H1 (cell line): ENCODE data around the gene ROR1. TPM values are rescaled to one million over a fixed set of nuclear protein-coding genes. Genes with fewer than 3 reads are reported as not detected.

Experiments
- ASH2L ChIP-seq: fragments of 200-600, 300-600 bp; sonication (generic); IDR thresholded peaks from one replicate; pipeline ENCODE4 v1.7.1; 2017; ENCODE audit warnings: low read length
- BCL11A ChIP-seq, 2 experiments: IDR thresholded peaks; one replicate each; pipeline ENCODE4 v1.6.1; 2011; ENCODE audit warnings: low read depth in 2 of 2, low read length in 2 of 2, mild to moderate bottlenecking in 2 of 2
- CBX5 ChIP-seq: fragments of 300-800, 300-1000 bp; sonication (generic); IDR thresholded peaks from 2 replicates; pipeline ENCODE4 v1.7.1; 2016; ENCODE audit warnings: antibody characterized with exemption, low read length, low read depth
- CEBPB ChIP-seq: IDR thresholded peaks from 2 replicates; pipeline ENCODE4 v1.6.1; 2012; ENCODE audit warnings: low read depth, low read length
- CTCF ChIP-seq, 3 experiments: IDR thresholded peaks; 1 replicate in 2 of 3; 2 replicates in 1 of 3; pipeline versions ENCODE4 v1.5.1 to v1.6.1; 2011; ENCODE audit warnings: low read length in 3 of 3, mild to moderate bottlenecking in 3 of 3, inconsistent platforms in 2 of 3, low read depth in 1 of 3, moderate library complexity in 1 of 3; ENCODE audit not compliant: insufficient read depth in 1 of 3; ENCODE audit errors: control extremely low read depth in 1 of 3
- FOSL1 ChIP-seq: IDR thresholded peaks from 2 replicates; pipeline ENCODE4 v1.6.1; 2011; ENCODE audit warnings: mild to moderate bottlenecking, low read depth, low read length, moderate library complexity; ENCODE audit not compliant: insufficient read depth
- HDAC2 ChIP-seq, 2 experiments: fragments of 300-600 bp in 1 of 2; sonication (generic) in 1 of 2; IDR thresholded peaks; 2 replicates each; pipeline ENCODE4 v1.6.1; 2011 to 2012; ENCODE audit warnings: low read depth in 2 of 2, low read length in 2 of 2, mild to moderate bottlenecking in 2 of 2, moderate library complexity in 2 of 2, borderline replicate concordance in 1 of 2, inconsistent platforms in 1 of 2
- JUN ChIP-seq: IDR thresholded peaks from 2 replicates; pipeline ENCODE4 v1.6.1; 2011; ENCODE audit warnings: low read depth, mild to moderate bottlenecking, improper control_type of control experiment, low read length
- KDM4A ChIP-seq: IDR thresholded peaks from one replicate; pipeline ENCODE4 v1.7.1; 2012; ENCODE audit warnings: low read depth, mild to moderate bottlenecking, moderate library complexity, low read length, inconsistent platforms; ENCODE audit not compliant: severe bottlenecking
- MAFK ChIP-seq: IDR thresholded peaks from 2 replicates; pipeline ENCODE4 v1.6.1; 2012; ENCODE audit warnings: low read depth, mild to moderate bottlenecking, improper control_type of control experiment, low read length
- NRF1 ChIP-seq: IDR thresholded peaks from 2 replicates; pipeline ENCODE4 v1.6.1; 2011; ENCODE audit warnings: mild to moderate bottlenecking, low read depth, low read length, improper control_type of control experiment
- POLR2A ChIP-seq, 2 experiments: IDR thresholded peaks; 1 replicate in 1 of 2; 2 replicates in 1 of 2; pipeline ENCODE4 v1.6.1; 2011; ENCODE audit warnings: low read depth in 2 of 2, low read length in 2 of 2, mild to moderate bottlenecking in 2 of 2; ENCODE audit errors: control extremely low read depth in 1 of 2
- POU5F1 ChIP-seq: IDR thresholded peaks from 2 replicates; pipeline ENCODE4 v1.6.1; 2011; ENCODE audit warnings: low read depth, mild to moderate bottlenecking, low read length, moderate library complexity
- RNF2 ChIP-seq: fragments of 200-900, 300-1000 bp; sonication (generic); IDR thresholded peaks from 2 replicates; pipeline ENCODE4 v1.7.1; 2016; ENCODE audit warnings: borderline replicate concordance, low read depth, mild to moderate bottlenecking, antibody characterized with exemption, low read length; ENCODE audit not compliant: poor library complexity, severe bottlenecking; ENCODE audit errors: missing control alignments
- SAP30 ChIP-seq: fragments of 300-600 bp; sonication (generic); IDR thresholded peaks from 2 replicates; pipeline ENCODE4 v1.7.1; 2012; ENCODE audit warnings: low read length, moderate library complexity, mild to moderate bottlenecking, inconsistent platforms; ENCODE audit not compliant: insufficient read depth, insufficient replicate concordance
- SP1 ChIP-seq: IDR thresholded peaks from 2 replicates; pipeline ENCODE4 v1.6.1; 2011; ENCODE audit warnings: low read depth, low read length
- SP2 ChIP-seq: IDR thresholded peaks from 2 replicates; pipeline ENCODE4 v1.6.1; 2012; ENCODE audit warnings: mild to moderate bottlenecking, low read length, inconsistent platforms
- SRF ChIP-seq: IDR thresholded peaks from 2 replicates; pipeline ENCODE4 v1.6.1; 2011; ENCODE audit warnings: mild to moderate bottlenecking, low read depth, low read length, moderate library complexity
- TAF1 ChIP-seq: IDR thresholded peaks from 2 replicates; pipeline ENCODE4 v1.6.1; 2011; ENCODE audit warnings: mild to moderate bottlenecking, low read depth, low read length
- TBP ChIP-seq: IDR thresholded peaks from 2 replicates; pipeline ENCODE4 v1.6.1; 2011; ENCODE audit warnings: low read depth, low read length, improper control_type of control experiment
- TEAD4 ChIP-seq: IDR thresholded peaks from 2 replicates; pipeline ENCODE4 v1.6.1; 2012; ENCODE audit warnings: low read depth, low read length, inconsistent platforms, mixed read lengths
- polyA plus RNA-seq, 7 experiments: library from polyadenylated mRNA; depleted of rRNA in 3 of 7; stranded (reverse) in 5 of 7; unstranded in 2 of 7; fragments of >200 nt in 5 of 7; fragments of 200-250 nt in 2 of 7; gene quantifications; 1 replicate in 5 of 7; 2 replicates in 1 of 7; 4 replicates in 1 of 7; pipeline versions ENCODE4 v1.2.1 to v1.2.3, GENCODE V29; 2011 to 2013; ENCODE audit warnings: missing spikeins in 2 of 7, mixed read lengths in 2 of 7
- total RNA-seq: library from RNA; stranded (reverse); fragmentation: NEBNext Ultra II Directional; extraction: Animal tissue kit (Norgen Biotek cat#: 25700); gene quantifications from 2 replicates; pipeline ENCODE4 v1.2.1, GENCODE V29; 2021
- TF ChIP-seq, protein P1 (sequence below): IDR thresholded peaks from 2 replicates; pipeline ENCODE4 v1.6.1; 2012; ENCODE audit warnings: inconsistent platforms

ROR1 gene
- total and polyA plus RNA-seq, 2 of the 8 experiments (the other 6 are each of a cell fraction or from before 2014, with no cell fraction given), result 33.6 to 73.6 TPM

GRCh38 chr1:63773815-63774616 lies at the start of gene ROR1 (continued):
- TF ChIP-seq ASH2L, result peak; percentile 85
- no peak for TF ChIP-seq RNF2
- TF ChIP-seq CBX5, result no peak
- TF ChIP-seq JUN, result no peak
- no peak for TF ChIP-seq TEAD4
- no peak for TF ChIP-seq SAP30
- TF ChIP-seq POU5F1, result no peak
- TF ChIP-seq BCL11A (IDR thresholded peaks at IDR 0.05; ENCODE audit: low read depth in 2 of 2, low read length in 2 of 2), result no peak
- TF ChIP-seq TAF1, result no peak; the same call in 1 of the 2 replicates
- TF ChIP-seq FOSL1, result no peak
- no peak for TF ChIP-seq SRF
- no peak for TF ChIP-seq NRF1
- no peak; a peak in 1 of 3 replicates for TF ChIP-seq POLR2A (IDR thresholded peaks at IDR 0.05; ENCODE audit: control extremely low read depth in 1 of 2, low read depth in 2 of 2, low read length in 2 of 2)
- TF ChIP-seq SP1, result no peak
- TF ChIP-seq HDAC2 (IDR thresholded peaks at IDR 0.05; ENCODE audit: borderline replicate concordance in 1 of 2, low read depth in 2 of 2, low read length in 2 of 2), result peak in 1 of 2 experiments; percentile 61; a peak in 2 of 4 replicates
- no peak for TF ChIP-seq MAFK
- peak; percentile 72 to 76 (median 72) for TF ChIP-seq CTCF (IDR thresholded peaks at IDR 0.05; ENCODE audit: control extremely low read depth in 1 of 3, insufficient read depth in 1 of 3, low read depth in 1 of 3, low read length in 3 of 3)
- peak; percentile 62; the same call in 1 of the 2 replicates for TF ChIP-seq TBP
- TF ChIP-seq, protein P1, sequence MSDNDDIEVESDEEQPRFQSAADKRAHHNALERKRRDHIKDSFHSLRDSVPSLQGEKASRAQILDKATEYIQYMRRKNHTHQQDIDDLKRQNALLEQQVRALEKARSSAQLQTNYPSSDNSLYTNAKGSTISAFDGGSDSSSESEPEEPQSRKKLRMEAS, result peak; percentile 92
- TF ChIP-seq KDM4A, result peak; percentile 81
- TF ChIP-seq CEBPB, result no peak
- TF ChIP-seq SP2, result no peak
